HEK293T (cell line): ENCODE measurements around the gene VARS2.

Experiments
- CTCF ChIA-PET: fragments of 350-600 bp; formaldehyde crosslinking; extraction: SDS; loops from one replicate; lab custom pipeline; 2021; ENCODE audit warnings: antibody characterized with exemption, inconsistent platforms; lab: Yijun Ruan, JAX
- POLR2A ChIA-PET: fragments of 350-600 bp; formaldehyde crosslinking; extraction: SDS; loops from one replicate; lab custom pipeline; 2020; ENCODE audit warnings: antibody characterized with exemption, inconsistent platforms; lab: Yijun Ruan, JAX
- DNase-seq: peaks from one replicate; pipeline ENCODE4 v3.0.0; 2012; ENCODE audit warnings: mixed read lengths; ENCODE audit errors: extremely low spot score
- ARNT ChIP-seq: fragments of 450-650 bp; IDR thresholded peaks from 2 replicates; pipeline ENCODE4 v1.6.1; 2017; ENCODE audit warnings: mild to moderate bottlenecking
- BHLHE40 ChIP-seq: fragments of 450-650 bp; IDR thresholded peaks from 2 replicates; pipeline ENCODE4 v1.6.1; 2016; ENCODE audit warnings: mild to moderate bottlenecking, moderate library complexity, borderline replicate concordance
- CTBP1 ChIP-seq: fragments of 450-650 bp; IDR thresholded peaks from 2 replicates; pipeline ENCODE4 v1.6.1; 2016; ENCODE audit warnings: borderline replicate concordance
- ELF4 ChIP-seq: fragments of 450-650 bp; IDR thresholded peaks from 2 replicates; pipeline ENCODE4 v1.6.1; 2017; ENCODE audit warnings: antibody characterized with exemption
- FOXA1 ChIP-seq: fragments of 450-650 bp; IDR thresholded peaks from 2 replicates; pipeline ENCODE4 v1.6.1; 2016; ENCODE audit warnings: mild to moderate bottlenecking
- FOXK2 ChIP-seq: fragments of 450-650 bp; IDR thresholded peaks from 2 replicates; pipeline ENCODE4 v1.6.1; 2016; ENCODE audit warnings: mild to moderate bottlenecking
- FOXM1 ChIP-seq: fragments of 450-650 bp; IDR thresholded peaks from 2 replicates; pipeline ENCODE4 v1.6.1; 2017; ENCODE audit warnings: mild to moderate bottlenecking, borderline replicate concordance
- HDGF ChIP-seq: fragments of 450-650 bp; IDR thresholded peaks from 2 replicates; pipeline ENCODE4 v1.6.1; 2017; ENCODE audit warnings: antibody characterized with exemption, borderline replicate concordance
- L3MBTL2 ChIP-seq: fragments of 450-650 bp; conservative IDR thresholded peaks from 2 replicates; pipeline ENCODE4 v1.6.1; 2016; ENCODE audit warnings: mild to moderate bottlenecking
- LEF1 ChIP-seq: fragments of 450-650 bp; IDR thresholded peaks from 2 replicates; pipeline ENCODE4 v1.6.1; 2017; ENCODE audit warnings: mild to moderate bottlenecking, borderline replicate concordance
- NFRKB ChIP-seq: fragments of 450-650 bp; IDR thresholded peaks from 2 replicates; pipeline ENCODE4 v1.6.1; 2016; ENCODE audit warnings: mild to moderate bottlenecking, moderate library complexity
- SP1 ChIP-seq: fragments of 450-650 bp; IDR thresholded peaks from 2 replicates; pipeline ENCODE4 v1.6.1; 2017
- SUZ12 ChIP-seq: fragments of 450-650 bp; IDR thresholded peaks from 2 replicates; pipeline ENCODE4 v1.6.1; 2016; ENCODE audit warnings: mild to moderate bottlenecking
- TARDBP ChIP-seq: fragments of 450-650 bp; IDR thresholded peaks from 2 replicates; pipeline ENCODE4 v1.6.1; 2016
- ZNF384 ChIP-seq: fragments of 450-650 bp; IDR thresholded peaks from 2 replicates; pipeline ENCODE4 v1.6.1; 2016
- TF ChIP-seq, protein P1 (sequence below): fragments of 450-650 bp; IDR thresholded peaks from 2 replicates; pipeline ENCODE4 v1.6.1; 2016

The VARS2 gene

GRCh38 chr6:30891450-30891723 lies 22.7 kb upstream of the VARS2 start:
- CTCF ChIA-PET, result no interaction called here
- DNase-seq, result no peak
- POLR2A ChIA-PET, result no interaction called here
- no peak for TF ChIP-seq TARDBP
- TF ChIP-seq, protein P1, sequence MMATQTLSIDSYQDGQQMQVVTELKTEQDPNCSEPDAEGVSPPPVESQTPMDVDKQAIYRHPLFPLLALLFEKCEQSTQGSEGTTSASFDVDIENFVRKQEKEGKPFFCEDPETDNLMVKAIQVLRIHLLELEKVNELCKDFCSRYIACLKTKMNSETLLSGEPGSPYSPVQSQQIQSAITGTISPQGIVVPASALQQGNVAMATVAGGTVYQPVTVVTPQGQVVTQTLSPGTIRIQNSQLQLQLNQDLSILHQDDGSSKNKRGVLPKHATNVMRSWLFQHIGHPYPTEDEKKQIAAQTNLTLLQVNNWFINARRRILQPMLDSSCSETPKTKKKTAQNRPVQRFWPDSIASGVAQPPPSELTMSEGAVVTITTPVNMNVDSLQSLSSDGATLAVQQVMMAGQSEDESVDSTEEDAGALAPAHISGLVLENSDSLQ, result no peak
- no peak for TF ChIP-seq FOXA1
- TF ChIP-seq BHLHE40, result no peak
- no peak for TF ChIP-seq SP1
- no peak for TF ChIP-seq LEF1
- no peak for TF ChIP-seq FOXM1
- no peak for TF ChIP-seq SUZ12
- no peak for TF ChIP-seq HDGF
- TF ChIP-seq CTBP1, result no peak
- no peak for TF ChIP-seq ARNT
- no peak for TF ChIP-seq L3MBTL2
- TF ChIP-seq NFRKB, result no peak
- TF ChIP-seq FOXK2, result no peak

- DNase-seq, result no peak
- ChIA-PET CTCF (no interaction called here), POLR2A (no interaction called here)
- TF ChIP-seq ARNT (no peak), FOXK2 (no peak), TARDBP (no peak), FOXM1 (no peak), ZNF384 (no peak)
Measured at GRCh38 chr6:30891816-30892538, 22.1 kb upstream of the VARS2 start.

- DNase-seq, result no peak
- TF ChIP-seq TARDBP (no peak), BHLHE40 (no peak), SP1 (no peak), LEF1 (no peak), FOXK2 (no peak), FOXM1 (no peak), ARNT (no peak), SUZ12 (no peak), ZNF384 (no peak), FOXA1 (no peak), L3MBTL2 (no peak), NFRKB (no peak)
- TF ChIP-seq, protein P1, result no peak
- POLR2A ChIA-PET, result no interaction called here
- CTCF ChIA-PET, result no interaction called here
Measured at GRCh38 chr6:30893001-30893591, 20.9 kb upstream of the VARS2 start.

- ChIA-PET POLR2A (no interaction called here), CTCF (interaction anchor here (0.6 kb wide), 1 partner anchor 219 kb away, joined by 3 read pairs; no protein-coding TSS in a partner anchor)
- no peak for DNase-seq
- TF ChIP-seq L3MBTL2, result no peak
- TF ChIP-seq FOXM1, result no peak
- TF ChIP-seq ZNF384, result no peak
- no peak for TF ChIP-seq ELF4
- no peak for TF ChIP-seq LEF1
- TF ChIP-seq BHLHE40, result no peak
- TF ChIP-seq, protein P1, result no peak
- TF ChIP-seq FOXA1, result no peak
- no peak for TF ChIP-seq ARNT
- no peak for TF ChIP-seq TARDBP
- TF ChIP-seq FOXK2, result no peak
- no peak for TF ChIP-seq HDGF
- no peak for TF ChIP-seq NFRKB
Measured at GRCh38 chr6:30893666-30894065, 20.4 kb upstream of the VARS2 start.

DNA sequence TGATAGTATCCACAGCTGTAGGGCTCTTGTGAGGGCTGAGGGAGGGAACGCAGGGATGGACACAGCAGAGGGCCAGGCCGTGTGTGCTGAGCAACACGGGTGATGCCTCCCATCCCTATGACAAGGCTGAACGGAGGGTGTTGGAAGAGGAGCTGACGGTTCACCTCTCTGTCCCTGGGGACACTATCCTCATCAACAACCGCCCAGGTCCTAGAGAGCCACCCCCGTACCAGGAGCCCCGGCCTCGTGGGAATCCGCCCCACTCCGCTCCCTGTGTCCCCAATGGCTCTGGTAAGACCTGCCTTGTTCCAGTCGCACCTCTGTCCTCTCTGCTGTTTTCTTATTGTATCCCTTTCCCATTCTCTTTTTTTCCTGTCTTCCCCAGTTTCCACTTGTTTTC lies 19.7 kb upstream of the VARS2 start:
- ChIA-PET CTCF (no interaction called here), POLR2A (no interaction called here)
- DNase-seq, result no peak
- TF ChIP-seq NFRKB (no peak), ELF4 (no peak), CTBP1 (no peak), ARNT (no peak), FOXA1 (no peak), TARDBP (no peak), ZNF384 (no peak), SP1 (no peak), LEF1 (no peak), L3MBTL2 (no peak), FOXK2 (no peak), BHLHE40 (no peak)
- TF ChIP-seq, protein P1, result no peak
